Hematopoietic multipotent progenitor cell (in vitro differentiated cells): ENCODE measurements around the gene SLC26A9. TPM values are rescaled to one million over a fixed set of nuclear protein-coding genes. Genes with fewer than 3 reads are reported as not detected.
A peak's percentile ranks its signal among the peaks of the same experiment; 100 is the strongest.

Experiments
- DNase-seq, 3 donors: peaks; one replicate each; pipeline ENCODE4 v3.0.0-alpha.2; 2011 to 2015; ENCODE audit warnings: low read depth in 2 of 3, low spot score in 2 of 3
- total RNA-seq: library from RNA; depleted of rRNA; stranded (reverse); fragments of >200 nt; gene quantifications from one replicate; pipeline ENCODE4 v1.2.3, GENCODE V29; 2012

The SLC26A9 gene, protein sequence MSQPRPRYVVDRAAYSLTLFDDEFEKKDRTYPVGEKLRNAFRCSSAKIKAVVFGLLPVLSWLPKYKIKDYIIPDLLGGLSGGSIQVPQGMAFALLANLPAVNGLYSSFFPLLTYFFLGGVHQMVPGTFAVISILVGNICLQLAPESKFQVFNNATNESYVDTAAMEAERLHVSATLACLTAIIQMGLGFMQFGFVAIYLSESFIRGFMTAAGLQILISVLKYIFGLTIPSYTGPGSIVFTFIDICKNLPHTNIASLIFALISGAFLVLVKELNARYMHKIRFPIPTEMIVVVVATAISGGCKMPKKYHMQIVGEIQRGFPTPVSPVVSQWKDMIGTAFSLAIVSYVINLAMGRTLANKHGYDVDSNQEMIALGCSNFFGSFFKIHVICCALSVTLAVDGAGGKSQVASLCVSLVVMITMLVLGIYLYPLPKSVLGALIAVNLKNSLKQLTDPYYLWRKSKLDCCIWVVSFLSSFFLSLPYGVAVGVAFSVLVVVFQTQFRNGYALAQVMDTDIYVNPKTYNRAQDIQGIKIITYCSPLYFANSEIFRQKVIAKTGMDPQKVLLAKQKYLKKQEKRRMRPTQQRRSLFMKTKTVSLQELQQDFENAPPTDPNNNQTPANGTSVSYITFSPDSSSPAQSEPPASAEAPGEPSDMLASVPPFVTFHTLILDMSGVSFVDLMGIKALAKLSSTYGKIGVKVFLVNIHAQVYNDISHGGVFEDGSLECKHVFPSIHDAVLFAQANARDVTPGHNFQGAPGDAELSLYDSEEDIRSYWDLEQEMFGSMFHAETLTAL
- under 0.01 TPM for total RNA-seq

DNA sequence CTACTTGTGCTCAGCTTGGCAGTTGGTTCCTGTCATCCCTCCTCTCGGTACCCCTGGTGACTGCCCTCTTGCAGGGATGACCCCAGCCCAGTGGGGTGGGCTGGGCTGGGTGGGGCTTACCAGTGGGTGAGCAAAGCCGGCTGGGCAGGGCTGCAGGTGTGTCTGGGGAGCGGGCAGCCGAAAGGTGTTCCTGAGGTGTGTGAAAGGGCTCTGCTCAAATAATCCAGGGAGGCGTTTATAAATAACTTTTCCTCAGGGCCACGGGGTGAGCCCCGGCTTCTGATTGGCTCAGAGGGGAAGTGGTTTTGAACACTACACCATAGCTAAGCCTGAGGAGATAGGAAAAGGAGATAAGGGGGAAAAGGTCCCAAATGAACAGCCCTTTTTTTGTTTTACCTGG lies at the start of gene SLC26A9:
Gene SLC26A9, minus strand, starts transcription at position 212 of the 400 bp plus-strand sequence. CDS start 7,636 bp downstream, outside the sequence.
- DNase-seq, result no peak

DNA sequence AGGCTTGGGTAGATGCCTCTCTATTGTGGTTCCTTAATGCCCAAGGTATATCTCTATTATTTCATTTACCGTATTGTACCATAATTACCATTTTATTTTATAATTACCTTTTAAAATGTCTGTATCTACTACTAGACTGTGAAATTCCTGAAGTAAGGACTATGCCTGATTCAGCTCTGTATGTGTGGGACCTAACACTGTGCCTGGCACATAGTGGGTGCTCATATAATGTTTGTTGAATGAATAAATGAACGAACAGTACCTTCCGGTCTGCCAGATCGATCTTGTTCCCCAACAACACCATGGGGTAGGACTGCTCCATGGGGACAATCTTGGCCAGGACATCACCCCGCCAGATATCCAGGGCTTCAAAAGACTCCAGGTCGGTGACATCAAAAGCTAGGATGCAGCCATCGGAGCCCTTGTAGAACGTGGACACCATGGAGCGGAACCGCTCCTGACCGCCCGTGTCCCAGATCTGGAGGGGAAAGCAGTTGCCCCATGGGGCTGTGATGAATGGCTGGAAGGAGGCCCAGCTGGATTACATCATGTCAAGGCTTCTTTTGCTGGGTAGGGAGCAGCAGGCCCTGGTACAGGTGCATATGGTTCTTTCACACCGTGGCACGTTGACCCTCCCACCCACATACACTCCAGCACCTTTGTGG lies 49.1 kb upstream of the SLC26A9 start:
- no peak for DNase-seq

DNA sequence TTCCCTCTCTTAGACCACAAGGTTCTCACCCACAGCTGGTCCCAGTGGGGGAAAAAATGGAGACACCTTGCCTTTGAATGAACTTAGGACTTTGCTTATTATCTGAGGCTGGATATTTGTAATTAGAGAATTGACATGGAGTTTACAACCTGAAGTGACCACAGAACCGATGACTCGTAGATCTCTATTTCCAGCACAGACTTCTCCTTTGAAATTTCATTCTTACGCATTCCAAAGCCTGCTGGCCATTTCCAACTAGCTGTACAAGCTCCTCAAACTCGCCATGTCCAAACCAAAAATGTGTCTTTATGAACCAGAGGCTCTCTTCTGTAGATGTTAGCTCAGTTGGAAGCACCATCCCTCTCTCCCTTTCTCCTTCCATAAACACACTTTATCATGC lies 48.0 kb upstream of the SLC26A9 start:
- no peak for DNase-seq

DNA sequence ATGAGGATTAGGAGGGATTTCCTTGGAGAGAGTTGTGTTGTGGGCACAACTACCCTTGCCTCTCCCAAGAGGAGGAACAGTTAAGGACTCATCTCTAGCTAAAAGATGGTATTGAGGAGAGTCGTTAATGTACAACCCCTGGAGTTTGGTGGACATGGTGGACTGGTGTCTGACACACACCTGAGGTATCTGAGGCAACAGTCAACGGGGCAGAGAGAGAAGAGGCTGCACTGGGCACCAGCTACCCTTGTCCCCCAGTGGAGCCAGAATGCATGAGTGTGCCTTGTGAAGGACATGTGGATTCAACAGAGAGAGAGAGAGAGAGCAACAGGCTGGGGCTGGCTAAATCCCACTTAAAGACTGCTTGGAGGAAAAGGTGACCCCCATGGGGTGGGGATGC lies 47.0 kb upstream of the SLC26A9 start:
- DNase-seq, result no peak

DNA sequence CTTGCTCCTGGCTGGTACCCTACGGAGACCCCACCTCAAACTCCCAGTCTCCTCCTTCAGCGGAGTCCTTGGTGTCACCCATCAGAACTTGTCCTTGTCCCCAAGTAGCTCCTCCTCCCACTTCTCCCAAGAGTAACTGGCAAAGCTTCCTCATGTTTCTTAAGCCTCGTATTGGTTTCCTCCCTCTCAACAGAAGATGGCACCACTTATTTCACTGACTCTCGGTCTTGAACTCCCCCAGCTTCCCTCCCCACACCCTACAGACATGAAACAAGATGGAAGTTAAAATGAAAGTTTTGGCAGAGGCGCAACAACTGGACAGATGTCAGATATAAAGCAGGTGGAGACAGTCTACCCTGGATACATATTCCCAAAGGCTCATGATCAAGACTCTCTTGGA lies 46.5 kb upstream of the SLC26A9 start:
- DNase-seq, result no peak

DNA sequence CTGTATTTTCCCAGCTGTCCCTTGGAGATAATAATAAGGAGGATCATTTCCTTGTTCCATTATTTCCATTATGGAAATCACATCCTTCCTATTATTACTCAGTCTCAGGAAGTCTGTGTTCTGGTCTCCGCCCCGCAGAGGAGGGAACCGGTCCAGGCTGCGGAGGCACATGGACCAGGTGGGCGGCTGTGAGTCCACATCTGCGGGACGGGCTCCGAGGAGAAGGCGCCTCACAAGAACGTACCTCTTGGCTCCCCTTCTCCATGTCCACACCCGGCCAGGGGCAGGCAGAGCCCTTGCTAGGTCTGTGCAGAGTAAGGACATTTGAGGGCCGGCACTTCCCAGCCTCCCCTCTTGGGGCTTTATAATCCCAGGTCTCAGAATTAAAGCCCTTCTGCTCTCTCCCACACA lies 45.3 kb upstream of the SLC26A9 start:
- DNase-seq, result no peak

DNA sequence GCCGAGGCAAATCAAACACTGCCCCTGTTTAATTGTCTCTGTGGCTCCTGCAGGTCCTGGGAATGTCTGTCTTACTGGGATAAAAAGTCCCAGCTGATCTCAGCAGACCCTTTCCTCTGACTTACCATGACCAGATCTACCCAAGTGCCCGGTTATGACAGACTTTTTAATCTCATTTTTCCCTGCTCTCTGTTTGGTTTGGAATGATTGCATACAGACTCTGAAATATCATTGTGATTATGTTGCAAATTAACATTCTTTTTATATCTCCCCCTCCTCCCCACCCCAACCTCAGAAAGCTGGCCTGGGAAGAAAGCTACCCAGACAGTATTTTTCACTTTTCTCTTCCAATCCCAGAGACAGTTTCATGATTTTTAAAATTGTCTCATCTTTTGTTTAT lies 43.6 kb upstream of the SLC26A9 start:
- no peak for DNase-seq

DNA sequence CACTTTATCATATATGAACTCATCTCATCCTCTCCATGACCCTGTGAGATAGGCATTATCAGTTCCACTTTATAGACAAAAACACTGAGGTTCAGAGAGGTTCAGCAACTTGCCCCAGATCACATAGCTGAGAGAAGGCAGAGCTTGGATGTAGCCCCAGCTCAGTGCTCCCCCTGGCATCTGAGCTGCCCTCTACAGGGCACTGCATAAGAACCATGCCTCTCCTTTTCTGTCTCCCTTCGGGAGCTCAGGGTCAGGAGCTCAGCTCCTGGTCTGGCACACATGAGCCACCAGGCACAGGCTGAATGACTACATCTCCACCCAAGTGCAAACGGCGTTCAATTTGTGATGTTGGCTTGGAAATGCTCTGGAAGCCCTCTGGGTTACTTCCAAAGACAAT lies 43.0 kb upstream of the SLC26A9 start:
- no peak for DNase-seq

DNA sequence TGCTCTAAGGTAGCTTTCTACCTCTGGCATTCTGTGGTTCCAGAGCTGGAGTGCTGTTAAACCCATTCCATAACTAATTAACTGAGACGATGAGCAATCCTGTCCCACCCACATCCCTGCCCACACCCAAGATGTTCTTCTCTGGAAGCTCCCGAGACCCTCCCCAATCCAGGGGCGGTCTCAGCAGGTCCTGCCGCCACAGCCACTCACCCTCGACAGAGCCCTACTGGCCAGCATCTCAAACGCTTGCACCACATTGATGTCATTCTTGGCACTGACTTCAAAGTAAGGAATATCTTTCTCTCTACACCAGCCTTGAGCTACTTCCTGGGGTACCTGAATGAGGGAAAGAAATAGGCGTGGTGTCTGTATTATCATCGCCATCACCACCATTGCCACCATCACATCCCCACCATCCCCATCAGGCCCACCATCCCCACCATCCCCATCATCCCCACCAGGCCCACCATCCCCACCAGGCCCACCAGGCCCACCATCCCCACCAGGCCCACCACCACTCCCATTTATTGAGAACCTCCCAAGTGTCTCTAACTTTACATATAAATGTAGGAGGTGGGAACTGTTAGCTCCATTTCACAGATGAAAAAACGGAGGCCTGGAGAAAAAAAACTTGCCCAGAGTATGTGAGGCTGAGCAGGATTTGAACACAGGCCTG lies 42.2 kb upstream of the SLC26A9 start:
- no peak for DNase-seq

DNA sequence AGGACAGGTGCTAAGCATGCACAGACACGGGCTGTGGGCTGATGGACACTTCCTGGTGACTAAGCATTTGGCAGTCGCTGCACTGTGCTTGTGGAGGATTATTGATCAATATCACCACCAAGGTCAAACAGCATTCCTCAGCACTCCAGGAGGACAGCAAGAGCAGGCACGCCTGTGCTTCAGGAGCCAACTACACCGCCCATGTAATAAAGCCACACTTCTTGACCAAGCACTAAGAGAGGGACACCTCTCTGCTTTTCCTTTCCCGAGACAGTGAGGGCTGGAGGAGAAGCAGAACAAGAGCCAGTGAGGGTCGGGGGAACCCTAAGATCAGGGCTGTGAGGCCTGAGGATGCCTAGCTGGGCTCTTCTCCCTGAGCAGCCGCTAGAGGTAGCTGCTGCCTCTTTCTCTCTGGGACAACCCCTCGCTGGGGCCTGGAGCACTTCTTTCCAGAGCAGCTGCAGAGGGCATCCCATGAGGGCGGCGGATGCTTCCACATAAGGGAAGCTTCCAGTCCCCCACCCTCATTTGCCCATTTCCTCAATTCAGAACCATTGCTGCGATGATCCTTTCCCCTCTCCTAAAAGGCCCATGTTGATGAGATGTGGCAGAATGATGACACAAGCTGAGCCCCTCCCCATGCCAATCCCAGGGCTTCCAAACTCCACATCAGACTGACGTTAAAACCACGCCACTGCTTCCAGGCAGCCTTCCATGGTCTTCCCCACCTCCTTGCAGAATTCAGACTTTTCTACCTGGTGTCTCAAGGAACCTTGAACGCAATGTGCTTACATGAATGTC lies 40.9 kb upstream of the SLC26A9 start:
- DNase-seq, result peak in 2 of 3 donors; percentile 41 to 67

DNA sequence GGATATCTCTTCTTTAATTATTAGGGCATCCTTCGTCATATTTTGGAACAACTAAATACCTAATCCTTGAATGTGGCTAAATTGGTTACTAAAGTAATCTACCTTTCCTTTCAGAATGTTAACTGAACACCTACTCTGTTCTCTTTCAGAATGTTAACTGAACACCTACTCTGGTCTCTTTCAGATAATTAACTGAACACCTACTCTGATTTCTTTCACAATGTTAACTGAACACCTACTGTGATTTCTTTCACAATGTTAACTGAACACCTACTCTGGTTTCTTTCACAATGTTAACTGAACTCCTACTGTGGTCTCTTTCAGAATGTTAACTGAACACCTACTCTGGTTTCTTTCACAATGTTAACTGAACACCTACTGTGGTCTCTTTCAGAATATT lies 38.0 kb upstream of the SLC26A9 start:
- DNase-seq, result no peak

DNA sequence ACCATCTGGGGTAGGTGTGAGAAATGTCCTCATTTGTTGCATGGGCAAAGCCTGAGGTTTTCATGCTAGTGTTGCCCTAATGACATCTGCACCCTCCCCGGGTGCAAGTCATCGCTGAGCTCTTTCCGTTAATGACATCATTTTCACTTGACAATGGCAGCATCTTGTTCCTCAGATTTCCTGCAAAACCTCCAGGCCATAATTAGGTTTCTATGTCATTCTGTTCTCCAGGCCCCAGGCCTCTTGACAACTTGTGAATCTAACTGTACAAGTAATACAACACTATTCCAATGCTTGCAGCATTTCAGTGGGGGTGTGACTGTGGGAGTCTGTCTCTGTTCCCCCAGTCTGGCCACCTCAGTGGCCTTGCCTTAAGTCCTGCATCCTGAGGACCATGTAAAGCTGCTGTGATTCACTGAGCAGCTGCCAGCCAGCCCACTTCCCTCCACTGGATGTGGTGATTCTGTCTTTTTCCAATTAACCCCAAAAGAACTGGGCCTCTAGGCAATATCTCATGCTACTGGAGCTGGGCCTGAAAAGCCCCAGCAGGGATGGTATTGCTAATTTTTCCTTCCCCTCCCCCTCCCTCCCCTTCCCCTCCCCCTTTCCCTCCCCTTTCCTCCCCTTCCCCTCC lies 37.1 kb upstream of the SLC26A9 start:
- DNase-seq, result no peak

DNA sequence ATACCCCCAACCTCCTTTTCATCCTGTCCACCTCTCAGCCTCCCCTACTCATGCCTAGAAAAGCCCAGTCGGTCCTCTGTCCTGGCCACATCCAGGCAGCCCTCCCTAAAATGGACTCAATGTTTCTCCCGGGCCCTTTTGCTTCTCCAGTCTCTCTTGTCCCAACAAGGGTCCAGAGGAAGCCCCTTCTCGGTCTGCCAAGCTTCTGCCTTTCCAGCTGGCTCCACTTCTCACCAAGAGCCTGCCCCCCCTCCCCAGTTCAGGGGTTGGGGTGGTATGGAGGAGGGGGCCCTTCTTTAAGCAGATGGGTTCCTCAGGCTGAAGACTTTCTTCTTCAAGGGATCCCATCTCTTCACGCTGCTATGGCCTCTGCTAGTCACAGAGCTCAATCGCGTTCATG lies 36.0 kb upstream of the SLC26A9 start:
- no peak for DNase-seq

DNA sequence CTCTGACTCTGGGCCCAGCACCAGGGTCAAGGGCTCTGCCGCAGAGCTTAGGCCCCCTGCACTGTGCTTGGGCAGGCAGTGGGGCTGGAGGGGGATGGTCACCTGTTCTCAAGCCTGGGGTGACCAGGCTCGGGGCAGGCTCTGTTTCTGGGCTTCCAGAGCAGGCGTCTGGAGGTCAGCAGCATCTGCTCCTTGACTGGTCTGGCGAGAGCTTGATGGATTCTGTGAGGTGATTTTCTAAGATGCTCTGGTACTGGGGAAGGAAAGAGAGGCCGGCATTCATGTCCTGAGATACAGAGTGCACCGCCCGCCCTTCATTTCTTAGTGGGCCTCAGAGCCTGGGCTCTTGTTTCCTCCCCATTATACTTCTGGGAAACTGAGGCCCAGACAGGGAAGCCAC lies 35.4 kb upstream of the SLC26A9 start:
- no peak for DNase-seq

DNA sequence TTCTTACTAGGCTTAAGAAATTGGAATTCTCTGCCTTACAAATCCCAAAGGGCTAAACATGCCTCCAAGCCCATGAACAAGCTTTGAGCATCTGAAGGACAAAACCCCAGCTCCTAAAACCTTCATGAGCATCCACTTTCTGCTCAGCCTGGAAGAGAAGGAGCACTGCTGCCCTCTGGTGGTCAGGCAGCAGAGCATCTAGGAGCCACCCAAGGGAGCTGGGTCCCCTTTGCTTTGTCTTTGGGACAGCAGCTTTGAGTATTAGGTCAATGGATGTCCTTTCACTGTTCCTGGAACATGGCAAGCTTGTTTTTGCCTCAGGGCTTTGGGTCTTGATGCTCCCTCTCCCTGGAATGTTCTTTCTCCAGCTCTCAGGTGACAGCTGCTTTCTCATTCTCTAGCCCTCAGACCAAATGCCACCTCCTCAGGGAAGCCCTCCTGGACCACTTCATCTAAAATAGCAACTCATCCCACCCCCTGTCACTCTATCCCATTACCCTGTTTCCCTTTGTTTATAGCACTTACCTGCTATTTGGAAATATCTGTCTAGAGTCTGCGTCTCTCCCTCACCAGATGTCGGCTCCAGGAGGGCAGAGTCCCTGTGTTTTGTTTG lies 34.3 kb upstream of the SLC26A9 start:
- peak; percentile 62 to 85 (median 76) for DNase-seq

DNA sequence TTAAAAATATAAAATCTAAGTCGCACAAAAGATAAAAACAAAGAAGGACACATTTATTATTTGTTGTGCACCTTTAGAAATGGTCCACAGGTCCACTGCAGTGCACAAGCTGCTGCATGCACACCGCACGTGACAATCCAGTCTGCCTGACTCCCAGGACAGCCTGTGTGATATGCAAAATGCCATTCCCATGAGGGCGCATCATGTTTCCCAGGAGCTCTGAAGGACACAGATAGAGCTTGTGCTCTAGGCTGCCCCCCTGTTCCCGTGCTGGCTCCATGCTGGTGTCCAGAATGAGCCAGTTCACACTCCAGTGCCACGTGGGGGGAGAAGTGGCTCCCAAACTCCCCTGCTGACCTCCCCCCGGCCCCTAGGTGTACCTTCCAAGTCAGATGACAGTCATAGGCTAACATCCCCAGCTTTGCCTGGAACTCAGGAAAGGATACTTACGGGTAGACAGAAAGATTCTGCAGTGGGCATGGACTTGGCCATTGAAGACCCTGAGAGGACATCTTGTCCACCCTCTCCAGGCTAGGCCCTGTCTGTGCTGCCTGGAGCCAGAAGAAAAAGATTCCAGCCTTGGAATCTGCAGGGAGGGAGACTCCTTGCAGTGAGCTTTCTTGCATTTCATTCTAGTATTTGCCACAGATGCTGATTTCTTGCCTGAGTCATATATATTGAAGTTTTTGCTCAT lies 33.6 kb upstream of the SLC26A9 start:
- DNase-seq, result no peak

DNA sequence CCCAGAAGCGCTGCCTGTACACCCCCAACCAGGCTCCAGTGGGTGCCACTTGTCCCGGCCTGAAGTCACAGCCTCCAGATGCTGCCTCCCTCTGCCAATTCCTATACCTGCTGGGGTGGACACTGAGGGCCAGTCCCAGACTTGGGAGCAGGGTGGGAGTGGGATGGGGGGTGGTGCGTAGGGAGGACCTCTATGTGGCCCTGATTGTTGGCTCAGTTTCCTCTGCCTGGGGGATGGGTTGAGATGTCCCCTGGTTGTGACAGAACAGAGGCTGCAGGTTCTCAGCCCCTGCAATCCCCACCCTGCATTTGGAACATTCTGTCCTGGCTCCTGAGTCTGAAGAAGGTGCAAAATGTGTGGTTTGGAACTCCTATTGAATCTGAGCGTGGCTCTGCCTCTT lies 32.8 kb upstream of the SLC26A9 start:
- no peak for DNase-seq

DNA sequence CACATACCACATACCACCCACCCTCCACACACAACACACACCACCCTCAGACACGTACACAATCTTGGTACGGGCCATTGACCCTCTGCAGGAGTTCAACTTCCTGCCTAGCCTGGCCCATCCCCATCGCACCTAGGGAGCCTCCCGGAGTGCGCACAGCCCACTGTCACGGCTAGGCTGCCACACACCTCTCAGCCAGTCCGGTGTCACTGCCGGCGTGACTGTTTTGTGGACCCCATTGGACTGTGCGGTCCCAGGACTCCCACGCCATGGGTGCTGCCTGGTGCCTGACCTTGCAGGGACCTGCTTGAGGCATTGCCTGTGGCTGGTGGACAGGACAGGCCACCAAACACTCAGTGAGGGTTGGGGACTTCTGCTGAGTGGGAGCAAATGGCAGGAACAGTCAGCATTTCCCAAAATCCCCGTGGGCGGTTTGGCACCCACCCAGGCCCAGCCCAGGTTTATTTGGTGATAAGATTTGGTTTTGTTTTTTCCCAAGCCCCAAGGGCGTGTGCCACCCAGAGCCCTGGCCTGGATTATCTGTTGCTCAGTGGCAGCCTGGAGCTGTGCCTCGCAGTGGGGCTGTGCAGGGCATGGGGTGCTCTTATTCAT lies 32.2 kb upstream of the SLC26A9 start:
- no peak for DNase-seq
